ENCODE results near the gene COA1.
"Not testable (repeated sequence)": the region's sequence is repeated elsewhere in the genome, so short reads cannot be mapped to it uniquely, and the experiment has no call there.

Gene COA1, protein sequence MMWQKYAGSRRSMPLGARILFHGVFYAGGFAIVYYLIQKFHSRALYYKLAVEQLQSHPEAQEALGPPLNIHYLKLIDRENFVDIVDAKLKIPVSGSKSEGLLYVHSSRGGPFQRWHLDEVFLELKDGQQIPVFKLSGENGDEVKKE

DNA sequence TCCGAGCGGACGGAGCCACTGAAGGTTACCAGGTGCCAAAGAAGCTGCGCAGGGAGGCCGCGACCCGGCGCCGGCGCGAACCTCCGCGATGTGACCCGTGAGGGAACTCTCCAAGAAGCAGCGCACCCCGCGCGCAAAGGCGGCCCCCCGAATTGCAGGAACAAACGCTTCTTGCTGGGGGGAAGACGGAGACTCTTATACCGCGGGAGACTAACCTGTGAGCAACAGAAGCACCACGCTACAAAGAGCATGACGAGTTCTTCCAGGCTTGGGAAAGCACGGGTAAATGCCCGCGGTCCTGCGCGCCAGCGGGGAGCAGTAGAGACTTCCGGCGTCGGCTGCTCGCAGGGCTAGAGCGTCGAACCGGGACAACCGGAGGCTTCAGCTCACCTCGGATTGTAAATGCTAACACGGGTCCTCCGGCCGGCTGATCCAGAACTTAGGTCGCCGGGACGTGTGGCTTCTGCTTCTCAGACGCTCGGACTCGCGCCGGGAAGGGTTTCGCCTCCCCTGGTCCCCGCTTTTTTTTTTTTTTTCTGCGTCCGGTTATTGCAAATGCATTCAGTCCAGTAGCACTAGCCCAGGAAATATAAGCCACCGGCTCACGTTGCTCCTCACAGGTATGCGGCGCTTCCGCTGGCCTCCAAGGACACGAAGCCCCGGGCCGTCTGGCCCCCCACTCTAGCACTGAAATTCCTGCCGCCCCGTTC is at the start of gene COA1:
Gene COA1 (minus strand): TSS at position 310 of the 710 bp plus-strand sequence. CDS start 80,909 bp downstream, outside the sequence.
- Histone ChIP-seq H3K27me3 (ENCODE audit: control insufficient read depth, low read length) (no peaks in the 10 kb centered on the region), H3K79me2 (ENCODE audit: control insufficient read depth, low read length) (peaks cover 50% of the 10 kb centered on the region), H3K4me2 (ENCODE audit: low read length) (peak within 1 kb of the TSS; percentile 74), H3K36me3 (ENCODE audit: control insufficient read depth, low read length) (peaks cover 11% of the 10 kb centered on the region; the same call in 1 of the 2 replicates), H3K4me3 (ENCODE audit: low read length) (peak within 1 kb of the TSS; percentile 88), H3K27ac (ENCODE audit: low read depth, low read length) (peak within 1 kb of the TSS; percentile 37), H3F3A (ENCODE audit: control insufficient read depth, insufficient read depth) (no peaks in the 10 kb centered on the region), H4K20me1 (ENCODE audit: control insufficient read depth, insufficient read depth, low read depth, low read length) (no peaks in the 10 kb centered on the region), H3K9me3 (ENCODE audit: control insufficient read depth, insufficient read depth, low read length) (no peaks in the 10 kb centered on the region), H3K4me1 (ENCODE audit: control insufficient read depth, low read length) (peaks cover 29% of the 10 kb centered on the region), H3K9me2 (replicated peaks; ENCODE audit: control insufficient read depth, low read length) (no peaks in the 10 kb centered on the region)
- peak; percentile 38 for TF ChIP-seq CTCF (IDR thresholded peaks at IDR 0.05; ENCODE audit: low read depth, low read length, poor library complexity, severe bottlenecking)
- TF ChIP-seq EZH2phosphoT487 (IDR thresholded peaks at IDR 0.05; ENCODE audit: borderline replicate concordance, low read length) = no peak

DNA sequence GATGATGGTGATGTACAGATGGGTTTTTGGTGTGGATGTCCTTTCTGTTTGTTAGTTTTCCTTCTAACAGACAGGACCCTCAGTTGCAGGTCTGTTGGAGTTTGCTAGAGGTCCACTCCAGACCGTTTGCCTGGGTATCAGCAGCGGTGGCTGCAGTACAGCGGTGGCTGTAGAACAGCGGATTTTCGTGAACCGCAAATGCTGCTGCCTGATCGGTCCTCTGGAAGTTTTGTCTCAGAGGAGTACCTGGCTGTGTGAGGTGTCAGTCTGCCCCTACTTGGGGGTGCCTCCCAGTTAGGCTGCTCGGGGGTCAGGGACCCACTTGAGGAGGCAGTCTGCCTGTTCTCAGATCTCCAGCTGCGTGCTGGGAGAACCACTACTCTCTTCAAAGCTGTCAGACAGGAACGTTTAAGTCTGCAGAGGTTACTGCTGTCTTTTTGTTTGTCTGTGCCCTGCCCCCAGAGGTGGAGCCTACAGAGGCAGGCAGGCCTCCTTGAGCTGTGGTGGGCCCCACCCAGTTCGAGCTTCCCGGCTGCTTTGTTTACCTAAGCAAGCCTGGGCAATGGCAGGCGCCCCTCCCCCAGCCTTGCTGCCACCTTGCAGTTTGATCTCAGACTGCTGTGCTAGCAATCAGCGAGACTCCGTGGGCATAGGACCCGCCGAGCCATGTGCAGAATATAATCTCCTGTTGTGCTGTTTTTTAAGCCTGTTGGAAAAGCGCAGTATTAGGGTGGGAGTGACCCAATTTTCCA is 49.1 kb upstream of the COA1 start:
- not testable (repeated sequence) for H3K27ac ChIP-seq (ENCODE audit: low read depth, low read length); H3K27me3 ChIP-seq (ENCODE audit: control insufficient read depth, low read length); H3F3A ChIP-seq (ENCODE audit: control insufficient read depth, insufficient read depth); H3K79me2 ChIP-seq (ENCODE audit: control insufficient read depth, low read length); H3K9me3 ChIP-seq (ENCODE audit: control insufficient read depth, insufficient read depth, low read length); H3K4me2 ChIP-seq (ENCODE audit: low read length); H3K4me3 ChIP-seq (ENCODE audit: low read length); H3K36me3 ChIP-seq (ENCODE audit: control insufficient read depth, low read length); H4K20me1 ChIP-seq (ENCODE audit: control insufficient read depth, insufficient read depth, low read depth, low read length); H3K4me1 ChIP-seq (ENCODE audit: control insufficient read depth, low read length); H3K9me2 ChIP-seq (replicated peaks; ENCODE audit: control insufficient read depth, low read length)

- not testable (repeated sequence) for H4K20me1 ChIP-seq (ENCODE audit: control insufficient read depth, insufficient read depth, low read depth, low read length); H3K27me3 ChIP-seq (ENCODE audit: control insufficient read depth, low read length); H3K9me3 ChIP-seq (ENCODE audit: control insufficient read depth, insufficient read depth, low read length); H3K4me2 ChIP-seq (ENCODE audit: low read length); H3K4me1 ChIP-seq (ENCODE audit: control insufficient read depth, low read length); H3F3A ChIP-seq (ENCODE audit: control insufficient read depth, insufficient read depth); H3K36me3 ChIP-seq (ENCODE audit: control insufficient read depth, low read length); H3K4me3 ChIP-seq (ENCODE audit: low read length); H3K79me2 ChIP-seq (ENCODE audit: control insufficient read depth, low read length); H3K27ac ChIP-seq (ENCODE audit: low read depth, low read length); H3K9me2 ChIP-seq (replicated peaks; ENCODE audit: control insufficient read depth, low read length)
Measured at GRCh38 chr7:43775255-43775654, 45.9 kb upstream of the COA1 start.

DNA sequence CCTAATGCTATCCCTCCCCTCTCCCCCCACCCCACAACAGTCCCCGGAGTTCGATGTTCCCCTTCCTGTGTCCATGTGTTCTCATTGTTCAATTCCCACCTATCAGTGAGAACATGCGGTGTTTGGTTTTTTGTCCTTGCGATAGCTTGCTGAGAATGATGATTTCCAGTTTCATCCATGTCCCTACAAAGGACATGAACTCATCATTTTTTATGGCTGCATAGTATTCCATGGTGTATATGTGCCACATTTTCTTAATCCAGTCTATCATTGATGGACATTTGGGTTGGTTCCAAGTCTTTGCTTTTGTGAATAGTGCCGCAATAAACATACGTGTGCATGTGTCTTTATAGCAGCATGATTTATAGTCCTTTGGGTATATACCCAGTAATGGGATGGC is 43.9 kb upstream of the COA1 start:
- H3K79me2 ChIP-seq (ENCODE audit: control insufficient read depth, low read length); H3K27me3 ChIP-seq (ENCODE audit: control insufficient read depth, low read length): not testable (repeated sequence)

More for the DNA sequence above, 43.9 kb upstream of the COA1 start:
- not testable (repeated sequence) for H3K4me2 ChIP-seq (ENCODE audit: low read length); H3F3A ChIP-seq (ENCODE audit: control insufficient read depth, insufficient read depth); H3K4me1 ChIP-seq (ENCODE audit: control insufficient read depth, low read length); H3K36me3 ChIP-seq (ENCODE audit: control insufficient read depth, low read length); H3K9me3 ChIP-seq (ENCODE audit: control insufficient read depth, insufficient read depth, low read length); H3K9me2 ChIP-seq (replicated peaks; ENCODE audit: control insufficient read depth, low read length); H3K27ac ChIP-seq (ENCODE audit: low read depth, low read length); H4K20me1 ChIP-seq (ENCODE audit: control insufficient read depth, insufficient read depth, low read depth, low read length); H3K4me3 ChIP-seq (ENCODE audit: low read length)
